DMS153 treated with DMSO at 0.1 percent for 48 hours (cell line): ENCODE measurements around the gene FSTL4.

Experiments used
- DNase-seq: peaks from one replicate; lab custom pipeline; 2025; ENCODE audit not compliant: unreplicated experiment; lab: John Stamatoyannopoulos, UW

The FSTL4 gene

DNA sequence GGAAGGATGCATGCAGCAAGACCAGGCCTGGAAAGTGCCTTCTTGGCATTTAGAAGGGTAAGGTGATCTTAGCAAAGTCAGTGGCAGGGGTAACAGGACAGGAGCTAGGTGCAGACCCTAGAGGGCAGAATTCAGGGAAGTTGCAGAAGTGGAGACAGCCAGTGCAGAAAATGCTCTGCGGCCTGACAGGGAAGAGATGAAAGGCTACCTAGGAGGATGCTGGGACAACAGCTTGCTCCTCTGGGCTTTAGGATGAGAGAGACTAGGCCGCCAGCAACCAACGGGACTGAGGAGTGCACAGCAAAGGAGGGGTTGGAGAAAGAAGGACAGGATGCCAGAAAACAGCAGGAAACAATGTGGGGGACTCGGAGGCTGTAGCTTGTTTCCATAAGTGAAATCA is 219.9 kb downstream of the FSTL4 start:
- no peak for DNase-seq

DNA sequence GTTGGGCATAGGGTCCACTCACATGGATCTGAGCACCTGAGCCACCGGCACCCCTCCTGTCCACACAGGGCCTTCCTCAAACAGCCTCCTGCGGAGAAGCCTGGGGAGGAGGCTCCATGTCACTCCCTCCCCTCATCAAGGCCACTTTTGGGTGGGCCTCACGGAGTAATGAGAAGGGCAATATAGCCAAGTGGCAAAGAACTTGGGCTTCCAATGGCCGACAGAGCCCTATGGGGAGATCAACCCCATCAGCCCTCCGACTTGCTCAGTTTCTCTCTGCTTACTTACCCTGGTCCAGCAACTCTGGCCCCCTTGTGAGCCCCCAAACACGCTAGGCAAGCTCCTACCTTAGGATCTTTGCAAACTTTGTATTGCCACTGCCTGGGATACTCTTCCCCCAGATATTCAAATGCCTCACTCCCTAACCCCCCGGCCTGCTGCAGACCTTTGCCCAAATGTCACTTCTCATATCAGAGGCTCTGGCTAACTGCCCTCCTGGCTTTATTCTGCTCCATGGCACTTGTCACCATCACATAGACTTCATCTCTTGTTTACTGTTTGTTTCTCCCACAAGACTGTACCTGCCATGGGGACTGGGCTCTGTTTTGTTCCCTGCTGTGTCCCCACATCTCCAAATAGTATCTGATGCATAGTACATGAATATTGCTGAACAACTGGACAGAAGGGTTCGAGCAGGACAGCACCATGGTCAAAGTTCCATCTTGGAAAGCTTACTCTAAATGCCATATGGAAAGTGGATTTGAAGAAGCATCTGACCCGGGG is 220.8 kb downstream of the FSTL4 start:
- no peak for DNase-seq

DNA sequence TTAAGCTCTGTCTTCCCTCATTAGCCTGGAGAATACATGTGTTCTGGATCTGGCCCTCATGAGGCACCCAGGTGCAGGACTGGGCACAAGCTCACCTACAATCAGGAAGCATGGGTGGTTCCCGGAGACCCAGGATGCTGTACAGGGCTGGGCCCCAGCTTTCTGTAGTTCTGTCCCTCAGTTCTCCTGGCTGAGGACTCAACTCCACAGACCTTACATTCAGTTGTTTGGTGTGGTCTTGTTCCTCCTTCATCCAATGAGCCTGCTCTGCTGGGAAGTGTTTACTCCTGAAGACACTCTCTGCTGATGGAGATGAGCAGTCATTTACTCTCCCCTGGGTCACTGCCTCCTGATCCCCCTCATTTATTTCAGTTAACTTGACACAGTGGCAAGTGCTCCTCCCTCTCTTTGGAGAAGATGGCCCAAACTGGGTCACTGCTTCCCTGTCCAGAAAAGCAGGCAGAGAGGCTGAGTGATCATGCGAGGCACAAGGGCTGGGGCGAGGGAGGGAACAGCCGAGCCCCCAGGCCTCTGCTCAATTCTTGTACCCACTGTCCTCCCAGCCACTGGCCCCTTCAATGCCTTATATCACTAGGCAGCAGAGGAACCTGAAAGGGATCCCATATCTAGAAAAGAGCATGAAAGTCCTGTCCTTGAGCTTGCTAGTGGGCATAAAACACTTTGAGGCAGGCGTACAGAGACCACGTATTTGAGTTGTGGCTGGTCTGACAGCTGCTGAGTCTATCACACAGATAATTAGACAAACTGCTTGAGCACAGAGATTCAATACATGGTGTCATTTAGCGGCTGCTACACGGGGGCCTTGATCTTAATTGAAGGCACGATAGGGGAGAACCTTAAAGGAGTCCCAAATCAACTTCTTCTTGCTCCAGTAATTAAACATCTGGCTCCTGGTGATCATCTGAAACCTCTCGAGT is 221.7 kb downstream of the FSTL4 start:
- DNase-seq, result no peak

DNA sequence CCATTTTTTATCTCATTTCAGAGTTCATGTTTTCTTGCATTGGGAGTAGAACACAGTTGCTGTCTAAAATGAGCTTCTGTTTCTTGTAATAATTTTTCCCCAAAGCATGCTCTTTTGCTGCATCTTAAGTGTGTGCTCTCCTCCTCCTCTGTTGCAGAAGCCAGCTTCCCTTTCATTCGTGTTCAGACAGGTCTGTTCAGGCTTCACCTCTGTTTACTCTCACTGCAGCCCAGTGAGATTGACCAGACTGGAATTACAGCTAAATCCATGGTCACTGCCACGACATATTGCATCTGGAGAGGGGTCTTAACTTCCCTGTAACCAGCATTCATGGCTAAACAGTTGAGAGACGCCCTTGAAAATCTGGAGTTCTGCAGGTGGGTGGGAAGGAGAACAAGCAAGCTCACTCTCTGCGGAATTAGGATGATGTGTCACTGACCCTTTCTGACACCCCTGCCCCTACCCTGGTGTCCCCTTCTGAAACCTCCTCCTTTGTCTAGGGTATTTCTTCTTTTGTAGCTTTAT is 223.2 kb downstream of the FSTL4 start:
- DNase-seq, result no peak

DNA sequence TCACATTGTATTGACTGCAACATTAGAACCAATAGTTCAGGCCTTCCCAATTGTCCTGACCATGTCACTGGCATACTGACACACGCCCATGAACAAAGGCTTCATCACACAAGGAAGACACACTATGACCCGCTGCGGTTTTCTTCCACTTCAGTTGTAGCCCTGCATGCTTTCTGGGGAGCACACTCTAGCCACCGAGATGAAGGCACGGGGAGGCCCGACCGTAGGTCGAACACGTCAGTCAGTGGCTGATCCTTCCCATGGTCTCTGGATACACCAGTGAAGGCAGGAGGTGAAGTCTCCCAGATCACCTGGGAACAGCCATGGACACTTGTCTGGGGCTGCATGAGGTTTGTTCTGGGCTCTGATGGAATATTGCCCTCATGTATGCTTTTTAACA is 224.7 kb downstream of the FSTL4 start:
- no peak for DNase-seq

DNA sequence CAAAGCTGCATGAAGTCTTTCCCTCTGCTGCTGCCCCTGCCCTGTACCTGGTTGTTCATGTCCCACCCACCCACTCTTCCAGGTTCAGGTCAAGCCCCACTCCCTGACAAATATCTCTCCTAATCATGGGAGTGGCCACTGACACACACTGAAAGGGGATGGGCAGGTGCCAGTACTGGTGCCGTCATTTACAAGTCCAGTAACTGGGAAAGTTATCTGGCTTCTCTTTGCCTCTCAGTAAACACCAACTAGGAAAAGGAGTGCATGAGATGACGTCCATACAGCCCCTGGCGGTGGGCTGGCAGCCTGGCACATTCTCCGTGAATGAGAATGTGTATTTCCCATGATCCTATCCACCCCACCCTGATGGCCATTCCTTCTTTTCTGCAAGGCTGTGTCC is 225.2 kb downstream of the FSTL4 start:
- no peak for DNase-seq

DNA sequence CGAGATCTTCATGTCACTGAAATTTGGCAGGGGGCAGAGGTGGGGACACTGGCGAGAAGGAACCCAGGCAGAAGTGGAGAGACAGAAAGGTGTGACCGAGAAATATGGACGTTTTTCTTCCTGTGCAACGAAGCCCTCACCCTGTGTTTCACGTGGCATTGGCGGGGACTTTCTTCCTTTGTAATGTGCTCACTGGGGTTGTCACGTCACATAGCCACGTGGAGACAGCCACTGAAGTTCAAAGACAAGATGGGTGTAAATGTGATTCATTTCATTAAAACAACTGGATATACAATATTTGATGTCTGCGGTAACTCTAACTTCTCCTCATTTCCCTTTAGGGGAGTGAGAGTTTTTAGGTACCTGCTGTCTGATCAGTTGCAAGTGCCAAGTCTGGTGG is 225.7 kb downstream of the FSTL4 start:
- DNase-seq, result no peak

DNA sequence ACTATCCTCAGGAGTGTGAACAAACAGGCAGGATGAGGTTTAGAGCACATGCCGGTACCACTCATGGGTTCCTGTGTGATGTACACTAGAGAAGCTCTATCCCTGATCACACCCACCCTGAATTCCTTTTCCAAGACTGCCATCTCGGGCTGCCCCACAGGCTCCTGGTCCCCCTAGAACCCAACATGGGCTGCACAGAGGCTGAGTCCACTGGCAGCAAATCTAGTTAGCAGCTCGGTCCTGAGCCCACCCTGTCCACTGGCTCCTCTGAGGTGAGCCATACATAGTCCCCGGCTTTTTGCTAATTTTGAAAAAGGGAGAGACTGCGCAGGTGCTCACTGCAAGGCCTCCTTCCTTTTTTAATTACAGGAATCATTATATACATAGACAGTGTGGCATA is 227.0 kb downstream of the FSTL4 start:
- DNase-seq, result no peak

DNA sequence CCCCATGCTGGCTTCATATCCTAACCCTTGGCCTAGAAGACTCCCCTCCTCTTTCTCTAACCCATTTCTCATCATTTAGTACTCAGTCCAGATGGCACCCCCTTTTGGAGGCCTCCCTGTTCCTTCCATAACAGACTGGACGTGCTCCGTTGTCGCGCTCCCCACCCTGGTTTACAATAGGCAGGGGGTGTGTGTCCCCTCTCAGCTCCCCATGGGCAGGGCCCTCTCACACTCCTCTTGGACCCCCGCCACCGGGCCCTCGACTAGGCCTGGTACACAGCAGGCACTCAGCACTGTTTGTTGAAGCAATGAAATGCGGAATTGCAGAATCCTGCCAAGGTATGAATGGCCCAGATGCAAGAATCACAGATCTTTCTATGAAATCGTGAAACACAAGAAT is 227.4 kb downstream of the FSTL4 start:
- no peak for DNase-seq

DNA sequence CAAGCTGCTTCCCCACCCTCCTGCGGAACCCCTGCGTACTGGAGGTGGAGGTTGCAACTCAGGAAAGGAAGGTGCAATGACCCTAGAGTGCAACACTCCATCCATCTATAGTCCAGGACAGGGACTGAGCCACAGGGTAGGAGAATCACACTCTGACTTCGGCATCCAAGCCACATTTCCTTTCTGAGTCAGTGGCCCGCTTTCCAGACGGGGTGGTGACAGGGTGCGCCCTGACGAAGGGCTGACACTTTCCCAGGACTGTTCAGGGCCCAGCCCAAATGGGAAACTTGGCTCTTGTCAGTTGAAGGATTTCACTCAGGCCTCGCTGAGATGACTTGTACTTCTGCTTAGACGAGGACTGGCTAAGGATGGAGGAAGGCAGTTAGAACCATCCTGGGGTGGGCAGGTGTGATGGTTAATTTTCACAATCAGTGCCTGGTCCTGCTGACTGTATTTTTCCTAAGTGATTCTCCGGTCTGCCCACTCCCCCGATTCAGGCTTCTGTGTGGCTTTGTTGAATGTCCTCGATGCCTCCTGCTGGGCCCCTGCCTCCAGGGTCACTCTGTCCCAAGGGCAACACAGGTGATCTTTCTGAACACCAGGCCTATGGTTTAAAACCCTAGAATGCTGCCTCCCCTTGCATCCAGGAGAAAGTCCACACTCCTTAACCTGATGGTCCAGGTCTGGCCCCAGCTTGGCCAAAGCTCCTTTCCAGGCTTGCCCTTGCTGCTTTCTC is 228.1 kb downstream of the FSTL4 start:
- DNase-seq, result no peak

DNA sequence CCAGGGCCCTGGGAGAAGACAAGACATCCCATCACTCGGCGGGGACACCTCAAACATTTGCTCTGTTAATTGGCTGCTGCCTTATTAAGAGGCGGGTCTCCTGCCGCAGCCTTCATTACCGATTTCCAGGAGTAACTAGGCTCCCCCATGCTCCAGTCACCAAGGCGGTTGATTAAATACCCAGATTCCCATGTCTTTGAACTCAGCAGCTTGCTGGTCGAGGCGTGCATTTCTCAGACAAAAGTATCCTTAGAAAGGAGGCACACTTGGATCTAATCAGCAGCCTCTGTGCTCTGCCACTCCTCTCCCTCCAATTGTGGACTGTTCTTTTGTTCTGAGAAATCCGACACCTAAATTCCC is 228.8 kb downstream of the FSTL4 start:
- no peak for DNase-seq

DNA sequence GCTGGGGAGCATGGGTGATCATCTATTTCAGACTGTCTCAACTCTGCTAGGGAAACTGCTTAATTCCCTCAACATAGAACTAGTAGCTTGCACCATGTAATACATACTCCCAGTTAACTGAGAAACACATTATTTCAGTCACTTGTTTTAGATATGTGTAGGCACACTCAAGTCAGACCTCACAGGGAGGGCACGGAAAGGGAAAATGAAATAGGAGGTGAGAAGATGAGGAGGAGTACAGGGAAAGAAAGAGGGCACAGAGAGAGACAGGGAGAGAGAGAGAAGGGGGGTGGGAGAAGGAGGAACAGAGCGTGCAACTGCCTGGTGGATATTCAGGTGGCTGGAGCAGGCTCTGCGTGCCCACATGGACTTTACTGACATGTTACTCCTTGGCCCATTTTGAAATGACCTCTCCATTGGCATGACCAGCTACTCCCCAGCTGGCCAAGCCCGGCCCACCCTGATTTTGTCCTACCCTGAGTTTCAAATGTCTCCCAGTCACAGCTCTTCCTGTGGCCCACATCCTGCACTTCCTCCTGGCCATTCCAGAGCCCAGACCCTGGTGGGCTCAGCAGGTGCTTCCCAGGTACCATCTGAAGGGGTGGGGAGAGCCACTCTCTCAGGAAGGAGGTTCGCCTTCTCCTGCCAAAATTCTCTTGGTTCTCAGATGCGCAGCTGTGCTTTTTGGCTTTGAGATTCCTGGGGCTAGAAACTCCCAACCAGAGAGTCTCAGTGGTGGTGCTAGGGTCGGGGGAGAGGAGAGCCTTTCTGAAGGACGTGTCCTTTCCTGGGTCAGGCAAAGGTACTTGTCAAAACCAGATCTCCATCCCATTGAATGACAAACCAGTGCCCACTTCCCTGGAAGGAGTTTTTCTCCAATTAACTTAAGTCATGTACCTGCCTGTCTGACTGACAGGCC is 229.4 kb downstream of the FSTL4 start:
- DNase-seq, result no peak

DNA sequence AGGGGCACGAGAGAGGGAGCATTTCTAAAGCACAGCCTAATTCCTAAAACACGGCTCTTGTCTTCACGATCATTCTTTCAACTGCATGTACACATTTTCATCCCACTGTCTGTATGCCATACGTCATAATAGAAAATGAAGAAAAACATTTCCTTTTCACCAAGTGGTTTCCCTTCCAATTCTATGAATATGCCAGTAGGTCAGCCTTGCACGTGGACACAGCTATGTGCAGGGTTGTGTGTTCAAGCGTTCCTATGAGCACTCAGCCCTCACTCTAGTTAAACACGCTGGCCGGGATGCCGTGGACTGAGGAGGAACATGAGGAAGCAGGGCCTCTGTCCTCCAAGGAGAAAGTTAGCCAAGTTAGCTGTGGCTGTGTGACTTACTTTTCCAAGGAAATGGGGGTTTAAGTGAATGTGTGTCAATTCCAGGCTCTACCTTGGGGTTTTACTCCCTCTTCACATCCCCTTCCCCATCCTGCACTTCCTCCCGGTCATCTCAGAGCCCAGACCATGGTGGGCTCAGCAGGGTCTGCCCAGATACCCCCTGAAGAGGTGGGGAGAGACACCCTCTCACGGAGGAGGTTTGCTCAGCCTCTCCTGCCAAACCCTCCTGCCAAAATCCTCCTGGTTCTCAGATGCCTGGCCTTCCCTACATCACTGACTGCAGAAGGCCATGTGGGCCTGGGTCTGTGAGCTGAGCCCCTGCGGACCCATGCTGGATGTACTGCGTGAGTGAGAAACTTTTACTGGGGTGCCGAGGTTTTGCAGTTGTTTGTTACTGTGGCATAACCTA is 230.6 kb downstream of the FSTL4 start:
- no peak for DNase-seq

DNA sequence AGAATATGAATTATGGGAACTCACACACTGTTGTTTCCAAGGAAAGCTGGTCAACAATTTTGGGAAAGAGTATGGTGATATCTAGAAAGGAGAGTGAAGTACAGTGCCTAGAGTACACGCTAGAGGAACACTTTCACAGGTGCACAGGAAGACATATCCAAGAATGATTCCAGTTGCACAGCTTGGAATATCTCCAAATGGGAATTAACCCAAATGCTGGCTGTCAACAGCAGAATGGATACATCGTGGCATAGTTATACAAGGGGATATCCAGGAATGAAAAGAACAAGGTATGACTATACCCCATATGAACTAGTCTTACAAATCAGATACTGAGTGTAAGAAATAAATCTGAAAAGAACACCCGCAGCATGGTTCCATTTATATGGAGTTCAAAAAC is 231.3 kb downstream of the FSTL4 start:
- no peak for DNase-seq

DNA sequence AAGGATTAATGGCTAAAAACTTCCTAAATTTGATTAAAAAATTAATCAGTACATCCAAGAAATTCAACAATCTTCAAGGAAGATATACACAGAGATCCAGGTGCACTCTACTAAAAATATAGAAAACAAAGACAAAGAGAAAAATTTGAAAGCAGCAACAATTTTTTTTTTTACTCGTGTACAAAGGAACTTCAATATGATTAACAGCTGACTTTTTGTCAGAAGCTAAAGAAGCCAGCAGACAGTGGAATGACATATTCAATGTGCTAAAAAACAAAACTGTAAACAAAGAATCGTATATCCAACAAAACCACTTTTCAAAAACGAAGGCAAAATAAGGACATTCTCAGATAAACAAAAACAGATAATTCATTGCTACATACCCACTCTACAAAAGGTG is 234.6 kb downstream of the FSTL4 start:
- DNase-seq, result no peak

DNA sequence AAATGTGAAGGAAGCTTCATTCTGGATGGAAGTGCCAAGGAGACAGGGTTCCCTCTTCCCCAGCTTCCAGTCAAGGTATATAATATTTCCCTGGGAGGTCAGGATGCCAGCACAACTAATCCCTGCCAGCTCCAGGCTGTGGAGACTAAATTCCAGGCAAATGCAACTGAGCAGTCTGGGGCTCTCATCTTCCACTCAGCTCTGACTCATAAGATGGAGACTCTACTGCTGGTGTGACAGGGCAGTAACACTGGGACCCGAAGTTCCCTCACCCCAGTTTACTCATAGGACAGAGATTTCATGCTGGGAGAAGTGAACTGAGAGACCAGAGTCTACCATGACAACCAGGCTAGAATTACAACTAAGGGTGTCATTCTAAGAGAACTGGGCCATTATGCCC is 235.4 kb downstream of the FSTL4 start:
- DNase-seq, result no peak

DNA sequence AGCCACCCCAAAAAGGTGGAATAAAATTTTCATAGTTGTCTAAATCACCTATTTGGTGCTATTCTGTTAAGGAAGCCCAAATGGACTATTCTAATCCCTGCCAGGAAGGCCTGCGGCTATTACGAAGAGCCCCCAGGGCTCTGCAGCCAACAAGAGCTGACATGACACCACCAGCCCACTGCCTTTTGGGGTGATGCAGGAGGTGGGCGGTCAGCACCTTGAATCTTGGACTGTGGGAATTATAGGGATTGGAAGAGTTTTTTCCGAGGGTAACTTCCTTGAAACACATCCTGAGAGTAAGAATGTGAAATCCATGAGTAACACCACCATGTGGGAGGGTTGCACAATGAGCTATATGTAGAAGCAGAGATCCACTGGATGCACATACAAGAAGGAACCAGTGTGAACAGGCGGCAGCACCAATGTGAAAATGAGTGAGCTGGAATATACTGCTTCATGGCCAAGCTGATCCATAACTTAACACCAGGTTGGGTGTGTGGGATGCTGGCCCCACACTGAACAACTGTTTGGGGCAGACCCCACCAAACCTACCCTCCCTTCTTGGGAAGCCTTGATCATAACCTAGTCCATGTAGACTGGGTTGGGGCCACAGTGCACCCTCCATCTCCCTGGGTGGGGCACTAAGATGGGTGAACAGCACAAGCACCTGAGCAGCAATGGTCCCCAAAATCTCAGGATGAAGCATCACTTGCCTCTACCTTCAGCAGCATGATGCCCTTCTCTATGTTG is 239.0 kb downstream of the FSTL4 start:
- DNase-seq, result no peak

DNA sequence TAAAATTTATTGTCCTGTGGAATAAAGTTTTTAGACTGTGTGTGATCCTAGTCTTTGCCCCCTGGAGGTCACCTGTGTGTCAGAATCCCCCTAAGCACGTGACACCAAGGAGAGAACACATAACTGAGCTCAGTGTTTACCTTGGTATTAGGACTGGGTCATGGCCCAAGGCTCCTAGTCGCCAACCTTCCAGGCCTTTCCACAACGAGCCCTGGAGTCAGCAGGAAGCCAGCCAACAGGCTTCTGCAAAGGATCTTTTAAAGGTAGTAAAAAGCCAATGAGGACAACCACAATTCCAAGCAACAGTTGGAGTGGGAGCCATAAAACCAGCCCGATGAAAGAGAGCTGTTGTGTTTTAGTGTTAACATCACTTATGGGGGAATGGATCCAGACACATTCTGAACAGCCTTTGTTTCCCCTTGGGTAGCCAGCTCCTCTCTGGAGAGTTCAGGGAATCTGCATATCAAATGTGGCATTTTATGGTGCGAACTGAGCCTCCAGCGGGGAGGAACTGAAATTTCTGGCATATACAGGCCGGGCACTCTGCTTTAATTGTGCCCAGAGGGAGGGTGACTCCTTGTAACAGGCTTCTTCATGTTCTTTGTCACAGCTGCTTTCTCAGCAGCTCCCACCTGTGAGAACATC is 239.9 kb downstream of the FSTL4 start:
- no peak for DNase-seq
